IMR-90 (cell line): ENCODE data around the gene NT5DC1. TPM values are rescaled to one million over a fixed set of nuclear protein-coding genes. Genes with fewer than 3 reads are reported as not detected.

Experiments used
- ATAC-seq: fragments of 200-7000 bp; cut with Tn5 transposase; 2 replicates; pipeline ENCODE4 v1.9.1; 2020; ENCODE audit warnings: low read depth, mild to moderate bottlenecking, moderate library complexity
- BruUV-seq: library from RNA; stranded (reverse); fragments of 400-500 nt; replicated peaks from 2 replicates; lab custom pipeline; 2021; lab: Mats Ljungman, UMichigan
- CTCF ChIA-PET: fragments of 300-600 bp; formaldehyde crosslinking; extraction: SDS; loops from one replicate; lab custom pipeline; 2021; ENCODE audit warnings: antibody characterized with exemption; lab: Yijun Ruan, JAX
- POLR2A ChIA-PET: fragments of 300-600 bp; sonication (Branson Sonifier 250); formaldehyde crosslinking; loops from one replicate; lab custom pipeline; 2022; ENCODE audit warnings: antibody characterized with exemption; ENCODE audit not compliant: unreplicated experiment; lab: Charles Lee
- DNase-seq: peaks from one replicate; pipeline ENCODE4 v3.0.0; 2013
- H2AFZ ChIP-seq: replicated peaks from 2 replicates; pipeline ENCODE3; 2013; ENCODE audit warnings: low read length, mild to moderate bottlenecking; ENCODE audit not compliant: poor library complexity
- H2AK5ac ChIP-seq: 2 replicates; pipeline ENCODE4 v1.6.1; 2013; ENCODE audit warnings: low read depth, low read length, inconsistent platforms
- H2AK9ac ChIP-seq: replicated peaks from 2 replicates; pipeline ENCODE3; 2013; ENCODE audit warnings: mild to moderate bottlenecking, low read depth, low read length, moderate library complexity; ENCODE audit not compliant: poor library complexity
- H2BK120ac ChIP-seq: 2 replicates; pipeline ENCODE4 v1.6.1; 2013; ENCODE audit warnings: low read depth, low read length, inconsistent platforms
- H2BK15ac ChIP-seq: 3 replicates; pipeline ENCODE4 v1.6.1; 2013; ENCODE audit warnings: low read depth, low read length, inconsistent platforms
- H2BK20ac ChIP-seq: 2 replicates; pipeline ENCODE4 v1.6.1; 2013; ENCODE audit warnings: low read depth, mild to moderate bottlenecking, inconsistent platforms, low read length, moderate library complexity
- H2BK5ac ChIP-seq: 2 replicates; pipeline ENCODE4 v1.6.1; 2013; ENCODE audit warnings: mild to moderate bottlenecking, low read depth, low read length, inconsistent platforms; ENCODE audit not compliant: poor library complexity, severe bottlenecking
- H3K14ac ChIP-seq: replicated peaks from 2 replicates; pipeline ENCODE4 v1.6.1; 2013; ENCODE audit warnings: low read depth, low read length, inconsistent platforms
- H3K18ac ChIP-seq: 2 replicates; pipeline ENCODE4 v1.6.1; 2013; ENCODE audit warnings: low read depth, low read length, control low read depth
- H3K23ac ChIP-seq: 2 replicates; pipeline ENCODE4 v1.6.1; 2013; ENCODE audit warnings: low read depth, low read length, inconsistent platforms
- H3K27ac ChIP-seq: 2 replicates; pipeline ENCODE4 v1.5.1; 2013; ENCODE audit warnings: mild to moderate bottlenecking, control low read depth, low read length; ENCODE audit not compliant: insufficient read depth
- H3K27me3 ChIP-seq: 2 replicates; pipeline ENCODE4 v1.6.1; 2013; ENCODE audit warnings: low read length; ENCODE audit not compliant: control insufficient read depth, insufficient read depth
- H3K36me3 ChIP-seq: 2 replicates; pipeline ENCODE4 v1.6.1; 2013; ENCODE audit warnings: low read length, mixed read lengths; ENCODE audit not compliant: control insufficient read depth, insufficient read depth
- H3K4ac ChIP-seq: 2 replicates; pipeline ENCODE4 v1.6.1; 2013; ENCODE audit warnings: low read depth, low read length, inconsistent platforms
- H3K4me1 ChIP-seq: 2 replicates; pipeline ENCODE4 v1.6.1; 2013; ENCODE audit warnings: low read length, mixed read lengths; ENCODE audit not compliant: control insufficient read depth, insufficient read depth
- H3K4me2 ChIP-seq: 2 replicates; pipeline ENCODE4 v1.6.1; 2013; ENCODE audit warnings: low read depth, mild to moderate bottlenecking, control low read depth, low read length, moderate library complexity
- H3K4me3 ChIP-seq: 2 replicates; pipeline ENCODE4 v1.5.1; 2013; ENCODE audit warnings: low read depth, mild to moderate bottlenecking, control low read depth, low read length, moderate library complexity; ENCODE audit not compliant: insufficient read depth
- H3K56ac ChIP-seq: 2 replicates; pipeline ENCODE4 v1.6.1; 2013; ENCODE audit warnings: low read length, inconsistent platforms; ENCODE audit not compliant: insufficient read depth; ENCODE audit errors: extremely low read depth
- H3K79me1 ChIP-seq, 2 experiments: 2 replicates each; pipeline ENCODE4 v1.6.1; 2013; ENCODE audit warnings: low read length in 2 of 2, inconsistent platforms in 1 of 2, low read depth in 1 of 2
- H3K9ac ChIP-seq: 2 replicates; pipeline ENCODE4 v1.6.1; 2013; ENCODE audit warnings: low read depth, low read length, control low read depth
- H3K9me1 ChIP-seq: 2 replicates; pipeline ENCODE4 v1.6.1; 2013; ENCODE audit warnings: low read length, inconsistent platforms; ENCODE audit not compliant: insufficient read depth
- H3K9me3 ChIP-seq: 2 replicates; pipeline ENCODE4 v1.6.1; 2013; ENCODE audit warnings: low read length; ENCODE audit not compliant: control insufficient read depth, insufficient read depth
- H4K20me1 ChIP-seq: 2 replicates; pipeline ENCODE4 v1.6.1; 2013; ENCODE audit warnings: low read length, inconsistent platforms; ENCODE audit not compliant: insufficient read depth
- H4K5ac ChIP-seq: 2 replicates; pipeline ENCODE4 v1.6.1; 2013; ENCODE audit warnings: mild to moderate bottlenecking, low read depth, low read length, control low read depth
- H4K8ac ChIP-seq, 2 experiments: 2 replicates each; pipeline ENCODE4 v1.6.1; 2013; ENCODE audit warnings: low read depth in 2 of 2, low read length in 2 of 2, control low read depth in 1 of 2, inconsistent platforms in 1 of 2
- H4K91ac ChIP-seq: 2 replicates; pipeline ENCODE4 v1.6.1; 2013; ENCODE audit warnings: low read depth, low read length, inconsistent platforms; ENCODE audit not compliant: insufficient read depth
- BHLHE40 ChIP-seq: fragments of 150-350 bp; IDR thresholded peaks from 2 replicates; pipeline ENCODE4 v1.6.1; 2016; ENCODE audit warnings: mild to moderate bottlenecking, low read depth, low read length
- CEBPB ChIP-seq: IDR thresholded peaks from 2 replicates; pipeline ENCODE4 v1.6.1; 2012; ENCODE audit warnings: low read depth, low read length, improper control_type of control experiment
- CHD1 ChIP-seq: IDR thresholded peaks from 2 replicates; pipeline ENCODE4 v1.6.1; 2012; ENCODE audit warnings: low read depth, low read length, improper control_type of control experiment
- FOS ChIP-seq: fragments of 150-350 bp; IDR thresholded peaks from 2 replicates; pipeline ENCODE4 v1.6.1; 2016; ENCODE audit warnings: low read depth, low read length
- MAFK ChIP-seq: IDR thresholded peaks from 2 replicates; pipeline ENCODE4 v1.6.1; 2012; ENCODE audit warnings: low read depth, low read length, improper control_type of control experiment
- MAZ ChIP-seq: IDR thresholded peaks from 2 replicates; pipeline ENCODE4 v1.6.1; 2012; ENCODE audit warnings: low read depth, mild to moderate bottlenecking, low read length, improper control_type of control experiment, moderate library complexity, borderline replicate concordance
- MXI1 ChIP-seq: IDR thresholded peaks from 2 replicates; pipeline ENCODE4 v1.6.1; 2012; ENCODE audit warnings: low read depth, mild to moderate bottlenecking, low read length, moderate library complexity, borderline replicate concordance
- NFE2L2 ChIP-seq: fragments of 150-350 bp; IDR thresholded peaks from 2 replicates; pipeline ENCODE4 v1.6.1; 2016; ENCODE audit warnings: low read depth, mild to moderate bottlenecking, low read length
- POLR2A ChIP-seq: IDR thresholded peaks from 2 replicates; pipeline ENCODE4 v1.6.1; 2012; ENCODE audit warnings: mild to moderate bottlenecking, low read depth, low read length
- RAD21 ChIP-seq: IDR thresholded peaks from 2 replicates; pipeline ENCODE4 v1.6.1; 2012; ENCODE audit warnings: low read length, improper control_type of control experiment
- RCOR1 ChIP-seq: IDR thresholded peaks from 2 replicates; pipeline ENCODE4 v1.6.1; 2012; ENCODE audit warnings: mild to moderate bottlenecking, low read length, improper control_type of control experiment; ENCODE audit not compliant: insufficient replicate concordance
- RFX5 ChIP-seq: IDR thresholded peaks from 2 replicates; pipeline ENCODE4 v1.8.0; 2012; ENCODE audit warnings: low read depth, mild to moderate bottlenecking, low read length, moderate library complexity
- SMC3 ChIP-seq: fragments of 150-350 bp; IDR thresholded peaks from 2 replicates; pipeline ENCODE4 v1.6.1; 2016; ENCODE audit warnings: low read depth, mild to moderate bottlenecking, antibody characterized with exemption, low read length, moderate library complexity
- USF2 ChIP-seq: fragments of 150-350 bp; IDR thresholded peaks from 2 replicates; pipeline ENCODE4 v1.6.1; 2017; ENCODE audit warnings: mild to moderate bottlenecking, antibody characterized with exemption, low read length, low read depth
- WGBS, 2 experiments: methylation state at CpG; one replicate each; pipeline versions ENCODE4 v1.1.5 to v1.1.7; 2013; ENCODE audit warnings: missing lambda C conversion rate in 2 of 2; ENCODE audit not compliant: insufficient read length in 1 of 2; ENCODE audit errors: extremely low coverage in 2 of 2; 5-methylcytosine and 5-hydroxymethylcytosine counted together
- dilution Hi-C: fragments of 300-500 bp; cut with HindIII; formaldehyde crosslinking; loops from one replicate; pipeline ENCODE4 v1.14.3; 2018; ENCODE audit warnings: low sequenced_read_pairs; ENCODE audit not compliant: unreplicated experiment
- in situ Hi-C: fragments of 300-500 bp; cut with MboI; formaldehyde crosslinking; loops from 3 replicates; pipeline ENCODE4 v1.14.3; 2019; ENCODE audit warnings: low sequenced_read_pairs, inconsistent platforms, mixed read lengths
- intact Hi-C: fragments of 100-400 bp; cut with micrococcal nuclease; formaldehyde crosslinking; loops from 2 replicates; pipeline ENCODE4 v1.10.0; 2022
- polyA plus RNA-seq, 3 experiments: library from polyadenylated mRNA; depleted of rRNA; stranded (reverse); fragments of >200 nt; gene quantifications; 2 replicates each; pipeline ENCODE4 v1.2.3, GENCODE V29; 2012; ENCODE audit warnings: low replicate concordance in 1 of 3
- total RNA-seq: library from RNA; depleted of rRNA; stranded (reverse); fragments of >200 nt; gene quantifications from 2 replicates; pipeline ENCODE4 v1.2.3, GENCODE V29; 2012
- TF ChIP-seq, protein P1 (sequence below): conservative IDR thresholded peaks from 2 replicates; pipeline ENCODE4 v1.5.1; 2012; ENCODE audit warnings: mild to moderate bottlenecking, low read depth, low read length, improper control_type of control experiment
- TF ChIP-seq, protein P2 (sequence below): fragments of 150-350 bp; IDR thresholded peaks from 2 replicates; pipeline ENCODE4 v1.6.1; 2016; ENCODE audit warnings: low read depth, mild to moderate bottlenecking, low read length, moderate library complexity, borderline replicate concordance

The NT5DC1 gene
- total and polyA plus RNA-seq, 2 of the 4 experiments (the other 2 are of a cell fraction) = 11.7 to 16.8 TPM

DNA sequence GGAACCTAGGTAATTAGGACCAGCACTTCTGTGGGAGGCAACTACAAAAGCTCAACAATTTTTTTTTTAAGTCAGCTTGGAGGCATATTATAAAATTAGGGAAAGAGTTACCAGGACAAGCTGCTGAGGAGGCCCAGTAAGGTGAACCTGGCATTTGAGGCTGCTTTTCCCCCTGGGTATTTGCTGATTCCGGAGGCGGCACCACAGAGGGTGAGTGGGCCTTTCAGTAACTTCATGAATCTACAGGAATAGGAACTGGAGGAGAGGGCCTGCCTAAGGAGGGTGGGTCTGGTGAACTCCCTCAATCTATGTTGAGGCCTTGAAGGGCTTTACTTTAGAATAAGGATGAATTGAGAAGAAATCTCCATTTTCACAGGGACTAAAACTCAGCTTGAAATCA is 138.6 kb downstream of the NT5DC1 start:
- Histone ChIP-seq H3K4me3 (no peak overlapping the region), H3K4ac (no peak overlapping the region), H3K36me3 (0 out of 2 replicates have a peak, but pooled peaks cover 2% of the 10 kb centered on the region), H3K27me3 (no peaks in the 10 kb centered on the region), H3K9me1 (0 out of 2 replicates have a peak, but pooled peaks cover 2% of the 10 kb centered on the region), H2AFZ (no peak overlapping the region), H4K5ac (no peak overlapping the region), H2BK5ac (no peak overlapping the region), H3K14ac (no peak overlapping the region), H3K79me1 (no peaks in the 10 kb centered on the region; a peak in 1 of 4 replicates), H4K20me1 (no peaks in the 10 kb centered on the region), H2BK20ac (no peak overlapping the region), H3K9me3 (no peaks in the 10 kb centered on the region), H3K23ac (no peak overlapping the region), H2AK9ac (no peak overlapping the region), H4K8ac (no peak overlapping the region), H3K9ac (no peak overlapping the region), H3K27ac (no peak overlapping the region), H3K56ac (no peak overlapping the region), H3K18ac (no peak overlapping the region), H3K4me2 (no peak overlapping the region), H2BK15ac (no peak overlapping the region), H2BK120ac (no peak overlapping the region), H3K4me1 (no peaks in the 10 kb centered on the region; the same call in 1 of the 2 replicates), H2AK5ac (no peak overlapping the region), H4K91ac (no peak overlapping the region)
- no peak for TF ChIP-seq RAD21
- TF ChIP-seq MAZ = no peak
- TF ChIP-seq POLR2A = no peak
- TF ChIP-seq MAFK = no peak
- no peak for TF ChIP-seq NFE2L2
- no peak for TF ChIP-seq USF2
- TF ChIP-seq BHLHE40 = no peak
- TF ChIP-seq FOS = no peak
- TF ChIP-seq, protein P1, sequence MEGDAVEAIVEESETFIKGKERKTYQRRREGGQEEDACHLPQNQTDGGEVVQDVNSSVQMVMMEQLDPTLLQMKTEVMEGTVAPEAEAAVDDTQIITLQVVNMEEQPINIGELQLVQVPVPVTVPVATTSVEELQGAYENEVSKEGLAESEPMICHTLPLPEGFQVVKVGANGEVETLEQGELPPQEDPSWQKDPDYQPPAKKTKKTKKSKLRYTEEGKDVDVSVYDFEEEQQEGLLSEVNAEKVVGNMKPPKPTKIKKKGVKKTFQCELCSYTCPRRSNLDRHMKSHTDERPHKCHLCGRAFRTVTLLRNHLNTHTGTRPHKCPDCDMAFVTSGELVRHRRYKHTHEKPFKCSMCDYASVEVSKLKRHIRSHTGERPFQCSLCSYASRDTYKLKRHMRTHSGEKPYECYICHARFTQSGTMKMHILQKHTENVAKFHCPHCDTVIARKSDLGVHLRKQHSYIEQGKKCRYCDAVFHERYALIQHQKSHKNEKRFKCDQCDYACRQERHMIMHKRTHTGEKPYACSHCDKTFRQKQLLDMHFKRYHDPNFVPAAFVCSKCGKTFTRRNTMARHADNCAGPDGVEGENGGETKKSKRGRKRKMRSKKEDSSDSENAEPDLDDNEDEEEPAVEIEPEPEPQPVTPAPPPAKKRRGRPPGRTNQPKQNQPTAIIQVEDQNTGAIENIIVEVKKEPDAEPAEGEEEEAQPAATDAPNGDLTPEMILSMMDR = no peak
- no peak for TF ChIP-seq MXI1
- TF ChIP-seq SMC3 = no peak
- TF ChIP-seq, protein P2, sequence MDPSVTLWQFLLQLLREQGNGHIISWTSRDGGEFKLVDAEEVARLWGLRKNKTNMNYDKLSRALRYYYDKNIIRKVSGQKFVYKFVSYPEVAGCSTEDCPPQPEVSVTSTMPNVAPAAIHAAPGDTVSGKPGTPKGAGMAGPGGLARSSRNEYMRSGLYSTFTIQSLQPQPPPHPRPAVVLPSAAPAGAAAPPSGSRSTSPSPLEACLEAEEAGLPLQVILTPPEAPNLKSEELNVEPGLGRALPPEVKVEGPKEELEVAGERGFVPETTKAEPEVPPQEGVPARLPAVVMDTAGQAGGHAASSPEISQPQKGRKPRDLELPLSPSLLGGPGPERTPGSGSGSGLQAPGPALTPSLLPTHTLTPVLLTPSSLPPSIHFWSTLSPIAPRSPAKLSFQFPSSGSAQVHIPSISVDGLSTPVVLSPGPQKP = no peak
- no peak for TF ChIP-seq RCOR1
- no peak for TF ChIP-seq CEBPB
- TF ChIP-seq CHD1 = no peak
- TF ChIP-seq RFX5 = no peak
- ATAC-seq (no peak), DNase-seq (no peak)
- in situ Hi-C loops (no loop called here), dilution Hi-C loops (no loop called here), intact Hi-C loops (no loop called here)
- BruUV-seq = no TSS peak
- no CpG with 5 or more reads among the region's 2 CpGs for WGBS, 2 experiments
- ChIA-PET POLR2A (no interaction called here), CTCF (interaction anchor here (0.6 kb wide), 1 partner anchor 201 kb away, joined by 4 read pairs; no protein-coding TSS in a partner anchor)
